Measurements from ENCODE around the gene UBE2D3.

Gene UBE2D3

DNA sequence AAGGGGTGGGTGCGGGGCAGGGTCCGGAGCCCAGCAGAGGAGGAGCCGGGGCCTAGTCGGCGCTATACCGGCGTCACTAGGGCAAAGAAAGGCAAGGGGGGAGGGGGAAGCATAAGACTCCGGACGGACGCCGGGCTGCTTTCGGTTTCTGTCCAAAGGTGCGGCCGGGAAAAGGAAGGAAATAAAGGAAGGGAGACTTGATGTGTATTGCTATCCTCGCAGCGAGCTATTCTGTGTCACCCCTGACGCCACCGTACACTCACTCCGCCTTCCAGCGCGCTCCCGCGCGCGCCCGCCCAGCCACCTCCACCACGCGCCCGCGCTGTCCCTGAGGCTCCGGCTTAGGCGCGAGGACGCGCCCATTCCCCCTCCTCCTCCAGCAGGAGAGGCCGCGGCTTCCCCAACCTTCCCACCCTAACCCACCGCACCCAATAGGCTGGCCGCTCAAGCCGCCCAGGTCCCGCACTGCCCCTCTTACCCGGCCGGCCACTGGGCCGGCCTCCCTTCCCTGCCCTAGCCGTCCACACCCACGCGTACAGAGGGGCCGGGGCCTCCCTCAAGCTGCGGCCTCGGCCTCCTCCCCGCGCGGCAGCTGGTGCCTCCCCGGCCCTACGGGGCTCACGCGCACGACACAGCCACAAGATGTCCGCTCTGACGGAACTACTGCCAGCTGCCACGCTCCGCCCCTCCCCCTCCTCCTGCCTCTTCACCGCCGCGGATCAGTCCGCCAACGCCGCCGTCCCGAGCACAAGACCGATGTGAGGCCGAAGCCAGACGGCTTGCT is at the start of gene UBE2D3:
UBE2D3 (minus strand) TSS at position 662 of the 784 bp plus-strand sequence. CDS start 1,043 bp downstream, outside the sequence.
- TF ChIP-seq, protein P1, sequence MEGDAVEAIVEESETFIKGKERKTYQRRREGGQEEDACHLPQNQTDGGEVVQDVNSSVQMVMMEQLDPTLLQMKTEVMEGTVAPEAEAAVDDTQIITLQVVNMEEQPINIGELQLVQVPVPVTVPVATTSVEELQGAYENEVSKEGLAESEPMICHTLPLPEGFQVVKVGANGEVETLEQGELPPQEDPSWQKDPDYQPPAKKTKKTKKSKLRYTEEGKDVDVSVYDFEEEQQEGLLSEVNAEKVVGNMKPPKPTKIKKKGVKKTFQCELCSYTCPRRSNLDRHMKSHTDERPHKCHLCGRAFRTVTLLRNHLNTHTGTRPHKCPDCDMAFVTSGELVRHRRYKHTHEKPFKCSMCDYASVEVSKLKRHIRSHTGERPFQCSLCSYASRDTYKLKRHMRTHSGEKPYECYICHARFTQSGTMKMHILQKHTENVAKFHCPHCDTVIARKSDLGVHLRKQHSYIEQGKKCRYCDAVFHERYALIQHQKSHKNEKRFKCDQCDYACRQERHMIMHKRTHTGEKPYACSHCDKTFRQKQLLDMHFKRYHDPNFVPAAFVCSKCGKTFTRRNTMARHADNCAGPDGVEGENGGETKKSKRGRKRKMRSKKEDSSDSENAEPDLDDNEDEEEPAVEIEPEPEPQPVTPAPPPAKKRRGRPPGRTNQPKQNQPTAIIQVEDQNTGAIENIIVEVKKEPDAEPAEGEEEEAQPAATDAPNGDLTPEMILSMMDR (IDR thresholded peaks at IDR 0.05; ENCODE audit: low read depth, low read length): no peak
- peak within 1 kb of the TSS; percentile 91 to 93 for H3K4me3 ChIP-seq (replicated peaks in 1 of 2; ENCODE audit: low read depth in 2 of 2, low read length in 2 of 2)
- DNase-seq (ENCODE audit: low read depth in 2 of 2): peak; percentile 98 to 99

DNA sequence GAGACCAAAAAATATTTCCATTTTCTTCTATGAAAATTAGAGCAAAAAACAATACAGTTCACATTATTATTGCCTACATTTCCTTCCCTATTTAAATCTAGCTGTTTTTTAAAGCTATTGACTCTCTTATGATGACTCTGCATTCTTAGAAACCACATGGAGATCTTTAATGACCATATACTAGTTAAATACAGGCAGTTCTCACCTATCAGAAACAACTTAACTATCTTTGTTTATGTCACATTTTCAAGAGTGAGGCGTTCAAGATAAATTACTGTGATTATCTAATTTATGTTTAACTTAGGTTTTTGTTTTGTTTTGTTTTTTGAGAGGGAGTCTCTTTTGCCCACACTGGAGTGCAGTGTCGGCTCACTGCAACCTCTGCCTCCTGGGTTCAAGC is 44.4 kb upstream of the UBE2D3 start:
- no peak for DNase-seq (ENCODE audit: low read depth in 2 of 2)
- no peak overlapping the region for H3K4me3 ChIP-seq (replicated peaks in 1 of 2; ENCODE audit: low read depth in 2 of 2, low read length in 2 of 2)
- TF ChIP-seq, protein P1 (IDR thresholded peaks at IDR 0.05; ENCODE audit: low read depth, low read length): no peak

DNA sequence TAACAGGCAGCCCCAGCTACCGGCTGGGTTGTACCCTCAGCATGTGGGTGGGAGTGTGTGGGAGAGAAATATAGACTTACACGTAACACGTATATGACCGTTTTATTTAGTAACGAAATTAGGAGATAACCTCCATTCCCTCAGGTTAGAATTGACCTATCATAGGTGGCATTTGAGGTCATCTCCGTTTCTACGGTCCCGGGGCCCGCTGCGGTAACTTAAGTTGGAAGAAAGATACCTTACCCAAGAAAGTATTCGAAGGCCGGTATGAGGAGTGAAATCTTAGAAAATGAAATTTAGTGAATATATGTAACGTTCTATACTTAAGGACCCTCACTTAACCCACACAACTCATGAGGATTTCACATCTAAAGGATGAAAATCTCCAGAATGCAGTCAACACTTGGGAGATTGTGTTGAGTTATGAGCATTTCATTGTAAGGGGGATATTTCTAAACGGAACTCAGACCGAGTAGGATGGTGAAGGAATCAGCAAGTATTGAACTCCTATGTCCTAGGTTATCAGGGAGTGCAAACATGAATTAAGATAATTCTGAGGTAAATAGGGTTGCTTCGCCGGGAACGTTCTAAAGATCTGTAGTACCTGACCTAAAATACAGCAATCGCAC is 42.3 kb upstream of the UBE2D3 start:
- DNase-seq (ENCODE audit: low read depth in 2 of 2): no peak
- TF ChIP-seq, protein P1 (IDR thresholded peaks at IDR 0.05; ENCODE audit: low read depth, low read length): no peak
- H3K4me3 ChIP-seq (replicated peaks in 1 of 2; ENCODE audit: low read depth in 2 of 2, low read length in 2 of 2): peak overlapping the region; percentile 67 to 80

DNA sequence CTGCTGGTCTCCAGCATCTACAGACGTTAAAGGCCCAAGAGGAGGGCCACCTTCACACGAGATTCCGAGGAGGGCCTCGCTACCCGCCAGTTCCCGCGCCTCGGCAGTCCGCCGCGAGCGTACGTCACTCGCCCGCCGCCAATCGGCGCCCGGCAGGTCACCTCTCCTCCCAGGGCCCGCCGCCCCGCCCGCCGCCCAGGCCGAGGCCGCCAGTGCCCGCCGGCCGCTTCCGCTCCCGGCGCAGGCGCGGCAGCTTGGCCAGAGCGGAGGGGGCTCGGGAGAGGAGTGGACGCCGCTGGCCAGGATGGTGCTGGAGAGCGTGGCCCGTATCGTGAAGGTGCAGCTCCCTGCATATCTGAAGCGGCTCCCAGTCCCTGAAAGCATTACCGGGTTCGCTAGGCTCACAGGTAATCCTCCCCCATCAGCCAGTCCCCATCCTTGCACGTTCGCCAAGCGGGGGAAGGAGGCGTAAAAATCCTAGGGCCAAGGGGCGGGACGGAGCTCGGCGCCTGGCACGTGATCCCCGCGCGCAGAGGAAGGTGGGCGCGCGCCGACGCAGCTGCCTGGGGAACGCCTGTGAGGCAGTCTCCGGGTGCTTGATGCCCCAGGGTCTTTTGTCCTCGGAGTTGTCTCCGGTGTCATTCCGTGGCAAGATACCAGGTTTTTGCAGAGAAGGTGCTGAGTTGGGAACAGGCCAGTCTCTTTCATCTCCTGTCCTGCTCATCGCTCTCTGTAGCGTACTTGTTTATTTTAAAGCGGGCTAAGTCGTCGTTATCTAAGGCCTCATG is 41.6 kb upstream of the UBE2D3 start, which contains the start of gene CISD2:
CISD2 (plus strand) TSS at position 212 of the 788 bp plus-strand sequence; CDS start at position 305, 93 bp downstream.
- DNase-seq (ENCODE audit: low read depth in 2 of 2): peak; percentile 90 to 94
- H3K4me3 ChIP-seq (replicated peaks in 1 of 2; ENCODE audit: low read depth in 2 of 2, low read length in 2 of 2): peak within 1 kb of the TSS; percentile 67 to 80
- TF ChIP-seq, protein P1 (IDR thresholded peaks at IDR 0.05; ENCODE audit: low read depth, low read length): no peak

DNA sequence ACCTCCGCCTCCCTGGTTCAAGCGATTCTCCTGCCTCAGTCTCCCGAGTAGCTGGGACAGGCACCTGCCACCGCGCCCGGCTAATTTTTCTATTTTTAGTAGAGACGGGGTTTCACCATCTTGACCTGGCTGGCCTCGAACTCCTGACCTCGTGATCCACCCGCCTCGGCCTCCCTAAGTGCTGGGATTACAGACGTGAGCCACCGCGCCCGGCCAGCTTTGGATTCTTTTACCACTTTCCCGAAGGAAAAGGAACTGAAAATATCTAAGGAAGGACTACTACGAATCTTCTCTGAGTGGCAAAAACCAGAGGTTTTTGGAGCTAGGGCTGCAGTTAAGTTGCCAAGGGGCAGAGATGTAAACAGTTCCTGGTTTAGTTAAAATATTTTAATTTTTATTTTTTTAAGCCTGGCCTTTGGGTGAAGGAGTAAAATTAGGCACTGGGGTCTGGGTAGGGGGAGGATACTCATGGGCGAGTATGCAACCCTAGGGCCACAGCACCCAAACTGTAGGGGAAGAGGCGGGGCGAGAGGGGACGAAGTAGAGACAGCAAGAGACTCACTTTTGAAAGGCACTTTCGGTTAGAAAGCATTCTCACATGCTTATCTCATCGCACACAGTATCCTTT is 40.9 kb upstream of the UBE2D3 start:
- no peak for DNase-seq (ENCODE audit: low read depth in 2 of 2)
- peak overlapping the region; percentile 67 to 80 for H3K4me3 ChIP-seq (replicated peaks in 1 of 2; ENCODE audit: low read depth in 2 of 2, low read length in 2 of 2)
- TF ChIP-seq, protein P1 (IDR thresholded peaks at IDR 0.05; ENCODE audit: low read depth, low read length): no peak

Measured in cardiac fibroblast (primary cell).